Neural progenitor cell (in vitro differentiated cells): ENCODE measurements around the gene TSPEAR. TPM values are rescaled to one million over a fixed set of nuclear protein-coding genes. Genes with fewer than 3 reads are reported as not detected.

ENCODE experiments used
- DNase-seq: peaks from one replicate; pipeline ENCODE4 v3.0.0-alpha.2; 2016; ENCODE audit warnings: low spot score
- H2AFZ ChIP-seq: fragments of 200-600 bp; sonication (generic); replicated peaks from 2 replicates; pipeline ENCODE4 v1.6.1; 2016; ENCODE audit warnings: antibody characterized with exemption
- H3F3A ChIP-seq: fragments of 200-600 bp; sonication (generic); 2 replicates; pipeline ENCODE4 v1.6.1; 2016; ENCODE audit warnings: antibody characterized with exemption, low read depth
- H3K27ac ChIP-seq: fragments of 200-600 bp; sonication (generic); 2 replicates; pipeline ENCODE4 v1.5.1; 2016; ENCODE audit warnings: mild to moderate bottlenecking
- H3K27me3 ChIP-seq: fragments of 200-600 bp; sonication (generic); 2 replicates; pipeline ENCODE4 v1.6.1; 2016; ENCODE audit warnings: mild to moderate bottlenecking, moderate library complexity
- H3K36me3 ChIP-seq: fragments of 200-600 bp; sonication (generic); 2 replicates; pipeline ENCODE4 v1.5.1; 2016
- H3K4me1 ChIP-seq: fragments of 200-600 bp; sonication (generic); 2 replicates; pipeline ENCODE4 v1.6.1; 2016; ENCODE audit warnings: mixed run types
- H3K4me2 ChIP-seq: fragments of 200-600 bp; sonication (generic); 2 replicates; pipeline ENCODE4 v1.6.1; 2016
- H3K4me3 ChIP-seq: fragments of 200-600 bp; sonication (generic); 2 replicates; pipeline ENCODE4 v1.5.1; 2016
- H3K79me2 ChIP-seq: fragments of 200-600 bp; sonication (generic); 2 replicates; pipeline ENCODE4 v1.6.1; 2016; ENCODE audit warnings: low read depth
- H3K9ac ChIP-seq: fragments of 200-600 bp; sonication (generic); 2 replicates; pipeline ENCODE4 v1.6.1; 2016
- H3K9me3 ChIP-seq: fragments of 200-600 bp; sonication (generic); 2 replicates; pipeline ENCODE4 v1.5.1; 2016; ENCODE audit warnings: low read depth
- H4K20me1 ChIP-seq: fragments of 200-600 bp; sonication (generic); 2 replicates; pipeline ENCODE4 v1.6.1; 2016; ENCODE audit warnings: low read depth
- H3K27ac Mint-ChIP-seq: 3 replicates; pipeline ENCODE4 v1.8.0; 2021; ENCODE audit warnings: mixed read lengths
- H3K27me3 Mint-ChIP-seq: 2 replicates; pipeline ENCODE4 v1.8.0; 2022; ENCODE audit warnings: low read depth, mild to moderate bottlenecking, inconsistent platforms, moderate library complexity, mixed read lengths; ENCODE audit not compliant: insufficient read depth
- H3K36me3 Mint-ChIP-seq: 3 replicates; pipeline ENCODE4 v1.8.0; 2021; ENCODE audit warnings: mixed read lengths
- H3K4me1 Mint-ChIP-seq: 3 replicates; pipeline ENCODE4 v1.8.0; 2021; ENCODE audit warnings: mixed read lengths
- H3K4me3 Mint-ChIP-seq: 3 replicates; pipeline ENCODE4 v1.8.0; 2021; ENCODE audit warnings: mild to moderate bottlenecking, moderate library complexity, mixed read lengths
- H3K9me3 Mint-ChIP-seq: 3 replicates; pipeline ENCODE4 v1.8.0; 2020; ENCODE audit warnings: mixed read lengths
- CTCF ChIP-seq: fragments of 200-600 bp; sonication (generic); IDR thresholded peaks from 2 replicates; pipeline ENCODE4 v1.5.1; 2017; ENCODE audit warnings: antibody characterized with exemption, mild to moderate bottlenecking
- EZH2 ChIP-seq: fragments of 200-600 bp; sonication (generic); IDR thresholded peaks from 2 replicates; pipeline ENCODE4 v1.6.1; 2017; ENCODE audit warnings: antibody characterized with exemption, mild to moderate bottlenecking, moderate library complexity
- EZH2phosphoT487 ChIP-seq: fragments of 200-600 bp; sonication (generic); IDR thresholded peaks from 2 replicates; pipeline ENCODE4 v1.6.1; 2017; ENCODE audit warnings: antibody characterized with exemption
- total RNA-seq: library from RNA; depleted of rRNA; stranded (reverse); fragments of >200 nt; gene quantifications from 2 replicates; pipeline ENCODE4 v1.2.3, GENCODE V29; 2015; ENCODE audit warnings: low replicate concordance

Gene TSPEAR
- total RNA-seq, 1 donor from 2014 or later, result not detected

GRCh38 chr21:44727321-44727720 lies 15.9 kb upstream of the TSPEAR start:
- H3K27ac ChIP-seq, result no peak overlapping the region
- no peaks in the 10 kb centered on the region for H3K9me3 ChIP-seq
- H3K36me3 Mint-ChIP-seq, result peaks cover 1% of the 10 kb centered on the region
- H3K27me3 Mint-ChIP-seq, result peaks cover 13% of the 10 kb centered on the region
- no peak for TF ChIP-seq EZH2phosphoT487
- no peak for TF ChIP-seq EZH2
- no peak for TF ChIP-seq CTCF
- H3K9me3 Mint-ChIP-seq, result peaks cover 15% of the 10 kb centered on the region
- no peaks in the 10 kb centered on the region for H3K79me2 ChIP-seq
- peaks cover 7% of the 10 kb centered on the region for H3K4me1 ChIP-seq
- no peak overlapping the region for H3K4me3 Mint-ChIP-seq
- no peak overlapping the region for H3K9ac ChIP-seq
- H3K4me3 ChIP-seq, result no peak overlapping the region
- H3K4me1 Mint-ChIP-seq, result peaks cover 17% of the 10 kb centered on the region
- no peak overlapping the region for H2AFZ ChIP-seq
- no peak for DNase-seq
- H3K27me3 ChIP-seq, result peaks cover 21% of the 10 kb centered on the region
- H3K4me2 ChIP-seq, result no peak overlapping the region
- H4K20me1 ChIP-seq, result no peaks in the 10 kb centered on the region
- H3K27ac Mint-ChIP-seq, result no peak overlapping the region
- H3K36me3 ChIP-seq, result no peaks in the 10 kb centered on the region
- peaks cover 10% of the 10 kb centered on the region for H3F3A ChIP-seq

- DNase-seq, result no peak
- Mint-ChIP-seq H3K9me3 (peaks cover 15% of the 10 kb centered on the region), H3K27ac (no peak overlapping the region), H3K4me3 (no peak overlapping the region), H3K4me1 (peaks cover 17% of the 10 kb centered on the region), H3K27me3 (peaks cover 13% of the 10 kb centered on the region), H3K36me3 (peaks cover 1% of the 10 kb centered on the region)
- H2AFZ ChIP-seq, result no peak overlapping the region
- peaks cover 10% of the 10 kb centered on the region for H3F3A ChIP-seq
- H3K4me3 ChIP-seq, result no peak overlapping the region
- TF ChIP-seq EZH2phosphoT487 (no peak), CTCF (no peak), EZH2 (no peak)
- no peaks in the 10 kb centered on the region for H3K9me3 ChIP-seq
- no peaks in the 10 kb centered on the region for H4K20me1 ChIP-seq
- H3K27ac ChIP-seq, result no peak overlapping the region
- no peaks in the 10 kb centered on the region for H3K79me2 ChIP-seq
- no peak overlapping the region for H3K9ac ChIP-seq
- peaks cover 22% of the 10 kb centered on the region for H3K27me3 ChIP-seq
- H3K4me2 ChIP-seq, result no peak overlapping the region
- no peaks in the 10 kb centered on the region for H3K36me3 ChIP-seq
- H3K4me1 ChIP-seq, result peaks cover 7% of the 10 kb centered on the region
These were observed 15.5 kb upstream of the TSPEAR start for GRCh38 chr21:44726826-44727225.

GRCh38 chr21:44724926-44725325 lies 13.6 kb upstream of the TSPEAR start:
- Histone ChIP-seq H3K27ac (no peak overlapping the region), H3K36me3 (no peaks in the 10 kb centered on the region), H4K20me1 (no peaks in the 10 kb centered on the region), H3K4me1 (peaks cover 7% of the 10 kb centered on the region), H3K9ac (no peak overlapping the region), H3K4me3 (no peak overlapping the region), H3K27me3 (peaks cover 22% of the 10 kb centered on the region), H3K79me2 (no peaks in the 10 kb centered on the region), H3K4me2 (no peak overlapping the region), H3K9me3 (no peaks in the 10 kb centered on the region), H3F3A (peaks cover 10% of the 10 kb centered on the region), H2AFZ (no peak overlapping the region)
- no peak overlapping the region for H3K27ac Mint-ChIP-seq
- H3K4me3 Mint-ChIP-seq, result peak overlapping the region; percentile 27
- peaks cover 7% of the 10 kb centered on the region for H3K9me3 Mint-ChIP-seq
- no peak for DNase-seq
- H3K36me3 Mint-ChIP-seq, result peaks cover 1% of the 10 kb centered on the region
- peaks cover 17% of the 10 kb centered on the region for H3K4me1 Mint-ChIP-seq
- peaks cover 10% of the 10 kb centered on the region for H3K27me3 Mint-ChIP-seq
- no peak for TF ChIP-seq EZH2phosphoT487

GRCh38 chr21:44724196-44724595 lies 12.8 kb upstream of the TSPEAR start:
- no peak overlapping the region for H2AFZ ChIP-seq
- peaks cover 7% of the 10 kb centered on the region for H3K4me1 ChIP-seq
- no peaks in the 10 kb centered on the region for H3K79me2 ChIP-seq
- TF ChIP-seq EZH2 (no peak), CTCF (no peak), EZH2phosphoT487 (no peak)
- H3K27me3 Mint-ChIP-seq, result peaks cover 10% of the 10 kb centered on the region
- no peak overlapping the region for H3K4me2 ChIP-seq
- H4K20me1 ChIP-seq, result no peaks in the 10 kb centered on the region
- no peak overlapping the region for H3K9ac ChIP-seq
- H3K9me3 Mint-ChIP-seq, result peaks cover 5% of the 10 kb centered on the region
- H3K4me3 ChIP-seq, result no peak overlapping the region
- H3K36me3 ChIP-seq, result no peaks in the 10 kb centered on the region
- no peaks in the 10 kb centered on the region for H3K9me3 ChIP-seq
- peaks cover 17% of the 10 kb centered on the region for H3K4me1 Mint-ChIP-seq
- H3F3A ChIP-seq, result peaks cover 10% of the 10 kb centered on the region
- no peak for DNase-seq
- no peak overlapping the region for H3K4me3 Mint-ChIP-seq
- peak overlapping the region; percentile 69 for H3K27ac Mint-ChIP-seq
- H3K27ac ChIP-seq, result no peak overlapping the region
- H3K36me3 Mint-ChIP-seq, result peaks cover 1% of the 10 kb centered on the region
- peaks cover 22% of the 10 kb centered on the region for H3K27me3 ChIP-seq
